GM18867 (cell line): ENCODE results near the gene C1orf146.
"Not testable (repeated sequence)": the region's sequence is repeated elsewhere in the genome, so short reads cannot be mapped to it uniquely, and the experiment has no call there.

ENCODE experiments used
- ATAC-seq: cut with Tn5 transposase; IDR thresholded peaks from one replicate; pipeline ENCODE4 v1.9.1; 2021; ENCODE audit warnings: mild to moderate bottlenecking, moderate library complexity; ENCODE audit not compliant: unreplicated experiment

The C1orf146 gene

DNA sequence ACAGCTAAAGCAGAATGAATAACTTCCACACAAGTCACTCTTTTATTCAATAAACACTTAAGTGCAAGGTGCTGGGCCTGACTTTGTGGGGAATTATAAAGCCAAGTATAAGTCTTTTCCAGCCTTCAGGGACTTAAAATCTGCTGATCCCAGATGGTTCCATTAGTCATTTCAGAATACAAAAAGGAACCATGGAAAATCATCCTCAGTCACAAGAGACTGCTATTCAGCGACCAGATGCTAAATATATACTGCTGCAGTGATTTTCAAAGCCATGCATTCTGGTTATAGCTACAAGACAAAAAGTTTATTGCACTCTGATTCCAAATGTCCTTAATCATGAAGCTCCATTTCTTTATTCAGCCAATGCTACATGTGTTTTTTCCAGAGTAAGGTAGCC, 55.3 kb downstream of the C1orf146 start:
- ATAC-seq: no peak

DNA sequence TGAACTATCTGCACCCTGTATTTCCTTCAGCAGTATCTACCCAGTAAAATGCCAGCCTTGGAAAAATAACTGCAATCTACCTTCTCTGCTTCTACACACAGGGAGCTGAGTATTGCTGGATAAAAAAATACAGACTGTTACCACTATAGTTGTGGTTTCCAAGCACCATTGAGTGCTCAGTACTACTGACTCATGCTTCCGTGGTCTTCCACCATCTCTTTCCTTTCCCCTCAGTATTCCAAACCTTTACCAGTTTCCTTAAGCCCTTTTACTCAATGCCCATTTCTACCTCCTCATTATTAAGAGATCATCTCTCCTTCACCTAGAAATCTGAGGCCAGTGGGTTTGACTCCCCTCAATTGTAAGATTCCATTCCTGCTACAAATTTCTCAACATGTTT, 57.2 kb downstream of the C1orf146 start:
- no peak for ATAC-seq

DNA sequence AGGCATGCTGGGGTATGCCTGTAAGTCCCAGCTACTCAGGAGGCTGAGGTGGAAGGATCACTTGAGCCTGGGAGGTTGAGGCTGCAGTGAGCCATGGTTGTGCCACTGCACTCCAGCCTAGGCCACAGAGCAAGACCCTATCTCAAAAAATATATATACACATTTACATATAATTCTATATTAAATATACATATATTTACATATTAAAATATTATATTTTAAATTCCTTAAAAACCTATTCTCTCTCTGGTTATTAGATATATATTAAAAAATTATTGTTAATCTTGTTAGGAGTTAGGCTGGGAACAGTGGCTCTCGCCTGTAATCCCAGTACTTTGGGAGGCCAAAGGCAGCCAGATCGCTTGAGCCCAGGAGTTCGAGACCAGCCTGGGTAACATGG, 58.4 kb downstream of the C1orf146 start:
- ATAC-seq: no peak

DNA sequence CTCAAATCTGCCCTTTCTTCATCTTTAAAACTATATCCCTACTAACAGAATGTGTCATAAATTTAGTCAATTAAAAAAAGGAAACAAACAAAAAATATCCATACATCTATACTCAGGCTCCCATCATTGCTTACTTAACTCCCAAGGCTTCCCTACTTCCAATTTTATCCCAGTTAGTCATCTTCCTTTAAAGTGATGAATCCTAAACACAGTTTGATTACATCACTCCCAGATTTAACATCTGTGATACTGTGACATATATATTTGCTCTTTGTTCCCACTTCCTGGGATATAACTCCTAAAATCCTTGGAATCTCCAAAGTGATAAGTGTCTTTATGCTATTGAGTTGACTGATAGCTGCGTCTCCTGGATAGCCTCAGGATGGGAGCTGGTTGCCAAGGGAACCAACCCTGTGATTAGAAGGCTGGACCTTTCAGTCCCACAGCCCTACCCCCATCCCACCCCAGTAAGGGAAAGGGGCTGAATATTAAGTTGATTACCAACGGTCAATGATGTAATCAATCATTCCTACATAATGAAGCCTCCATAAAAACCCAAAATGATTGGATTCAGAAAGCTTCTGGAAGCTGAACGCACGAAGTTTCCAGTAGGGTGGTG, 59.5 kb downstream of the C1orf146 start:
- ATAC-seq: no peak

DNA sequence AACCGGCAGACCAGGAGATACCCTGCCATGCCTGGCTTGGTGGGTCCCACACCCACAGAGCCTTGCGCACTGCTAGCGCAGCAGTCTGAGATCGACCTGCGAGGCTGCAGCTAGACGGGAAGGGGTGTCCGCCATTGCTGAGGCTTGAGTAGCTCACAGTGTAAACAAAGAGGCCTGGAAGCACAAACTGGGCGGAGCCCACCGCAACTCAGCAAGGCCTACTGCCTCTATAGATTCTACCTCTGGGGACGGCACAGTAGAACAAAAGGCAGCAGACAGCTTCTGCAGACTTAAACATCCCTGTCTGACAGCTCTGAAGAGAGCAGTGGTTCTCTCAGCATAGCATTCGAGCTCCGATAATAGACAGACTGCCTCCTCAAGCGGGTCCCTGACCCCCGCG, 62.1 kb downstream of the C1orf146 start:
- not testable (repeated sequence) for ATAC-seq

DNA sequence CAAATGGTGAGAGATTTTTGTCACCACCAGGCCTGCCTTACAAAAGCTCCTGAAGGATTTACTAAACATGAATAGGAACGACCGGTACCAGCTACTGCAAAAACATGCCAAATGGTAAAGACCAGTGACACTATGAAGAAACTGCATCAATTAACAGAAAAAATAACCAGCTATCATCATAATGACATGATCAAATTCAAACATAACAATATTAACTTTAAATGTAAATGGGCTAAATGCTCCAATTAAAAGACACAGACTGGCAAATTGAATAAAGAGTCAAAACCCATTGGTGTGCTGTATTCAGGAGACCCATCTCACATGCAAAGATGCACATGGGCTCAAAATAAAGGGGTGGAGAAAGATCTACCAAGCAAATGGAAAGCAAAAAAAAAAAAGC, 63.7 kb downstream of the C1orf146 start:
- ATAC-seq: not testable (repeated sequence)

DNA sequence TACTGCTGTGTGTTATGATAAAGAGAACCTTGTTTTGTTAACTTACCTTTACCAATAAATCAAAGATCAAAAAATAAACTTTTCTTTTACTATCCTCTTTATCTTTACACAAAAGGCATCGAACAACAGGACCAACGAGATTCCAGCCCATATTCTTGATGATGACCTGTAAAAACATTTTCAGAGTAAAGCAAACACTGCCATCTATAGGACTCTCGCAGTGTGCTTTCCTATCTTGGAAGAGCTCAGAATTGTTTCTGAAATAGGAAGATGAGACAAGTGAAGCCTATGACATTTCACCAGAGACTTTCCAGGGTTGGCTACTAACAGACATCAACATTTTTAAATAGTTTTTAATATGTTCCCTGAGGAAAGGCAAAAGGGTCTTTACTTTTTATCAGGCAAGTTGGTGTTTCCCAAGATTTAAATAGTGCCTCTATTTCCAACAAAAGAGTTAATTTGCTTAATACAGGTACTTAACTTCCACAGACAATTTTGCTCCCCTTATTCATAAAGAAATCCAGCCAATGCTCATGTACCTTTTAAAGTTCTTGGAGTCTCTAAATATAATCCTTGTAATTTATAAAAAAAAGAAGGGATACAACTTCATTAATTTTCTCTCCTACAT, 73.8 kb downstream of the C1orf146 start:
- no peak for ATAC-seq
